K562 (cell line): ENCODE measurements around the gene MYO1D.

Experiments used
- CHD1 ChIP-seq: fragments of 200-600 bp; sonication (generic); IDR thresholded peaks from one replicate; pipeline ENCODE4 v1.6.1; 2012; ENCODE audit warnings: mild to moderate bottlenecking, moderate library complexity, low read length, inconsistent platforms
- GABPB2 ChIP-seq: fragments of 250-450 bp; sonication (Bioruptor Pico); conservative IDR thresholded peaks from 2 replicates; pipeline ENCODE4 v1.5.1; 2021; ENCODE audit warnings: mild to moderate bottlenecking
- SMAD3 ChIP-seq: fragments of 450-650 bp; formaldehyde crosslinking; conservative IDR thresholded peaks from 2 replicates; pipeline ENCODE4 v1.4.0; 2020; ENCODE audit warnings: mild to moderate bottlenecking
- SMARCC2 ChIP-seq: fragments of 450-650 bp; IDR thresholded peaks from 2 replicates; pipeline ENCODE4 v1.6.1; 2017; ENCODE audit warnings: antibody characterized with exemption, moderate library complexity, mild to moderate bottlenecking, low read depth
- TF ChIP-seq, protein P1 (sequence below), 2 experiments: IDR thresholded peaks in 1 of 2; conservative IDR thresholded peaks in 1 of 2; 2 replicates each; pipeline ENCODE4 v1.6.1; 2016; ENCODE audit warnings: low read depth in 2 of 2, mild to moderate bottlenecking in 1 of 2, missing compliant biosample characterization in 1 of 2, missing genetic modification characterization in 1 of 2, moderate library complexity in 1 of 2
- TF ChIP-seq, protein P2 (sequence below), 3 experiments: IDR thresholded peaks in 2 of 3; conservative IDR thresholded peaks in 1 of 3; 2 replicates each; pipeline ENCODE4 v1.5.1; 2011 to 2012; ENCODE audit warnings: low read length in 3 of 3, mild to moderate bottlenecking in 3 of 3, control low read depth in 2 of 3, improper control_type of control experiment in 1 of 3, inconsistent platforms in 1 of 3, low read depth in 1 of 3, mixed read lengths in 1 of 3, moderate library complexity in 1 of 3; ENCODE audit not compliant: insufficient read depth in 2 of 3

DNA sequence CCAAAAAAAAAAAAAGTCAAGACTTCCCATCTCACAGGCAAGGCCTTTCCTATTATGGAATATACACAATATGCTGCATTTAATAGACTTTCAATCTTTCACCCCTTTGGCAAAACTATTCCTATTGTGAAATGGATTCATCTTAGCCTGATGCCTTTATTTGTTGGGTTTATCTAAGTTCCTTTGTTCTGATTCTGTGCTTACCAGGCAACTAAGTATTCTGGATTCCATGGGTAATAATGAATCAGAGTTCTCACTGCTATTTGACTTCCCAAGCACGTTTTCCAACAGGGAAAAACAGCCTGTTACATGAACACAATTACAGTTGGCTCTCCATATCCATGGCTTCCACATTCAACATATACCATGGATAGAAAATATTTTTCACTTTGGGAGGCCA, 135.5 kb downstream of the MYO1D start:
- TF ChIP-seq, protein P1, sequence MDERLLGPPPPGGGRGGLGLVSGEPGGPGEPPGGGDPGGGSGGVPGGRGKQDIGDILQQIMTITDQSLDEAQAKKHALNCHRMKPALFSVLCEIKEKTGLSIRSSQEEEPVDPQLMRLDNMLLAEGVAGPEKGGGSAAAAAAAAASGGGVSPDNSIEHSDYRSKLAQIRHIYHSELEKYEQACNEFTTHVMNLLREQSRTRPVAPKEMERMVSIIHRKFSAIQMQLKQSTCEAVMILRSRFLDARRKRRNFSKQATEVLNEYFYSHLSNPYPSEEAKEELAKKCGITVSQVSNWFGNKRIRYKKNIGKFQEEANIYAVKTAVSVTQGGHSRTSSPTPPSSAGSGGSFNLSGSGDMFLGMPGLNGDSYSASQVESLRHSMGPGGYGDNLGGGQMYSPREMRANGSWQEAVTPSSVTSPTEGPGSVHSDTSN (CRISPR knock-in tag; IDR thresholded peaks at IDR 0.05; ENCODE audit: low read depth), result no peak
- TF ChIP-seq, protein P1 (tag; conservative IDR thresholded peaks at IDR 0.05; ENCODE audit: low read depth), result no peak
- TF ChIP-seq, protein P2, sequence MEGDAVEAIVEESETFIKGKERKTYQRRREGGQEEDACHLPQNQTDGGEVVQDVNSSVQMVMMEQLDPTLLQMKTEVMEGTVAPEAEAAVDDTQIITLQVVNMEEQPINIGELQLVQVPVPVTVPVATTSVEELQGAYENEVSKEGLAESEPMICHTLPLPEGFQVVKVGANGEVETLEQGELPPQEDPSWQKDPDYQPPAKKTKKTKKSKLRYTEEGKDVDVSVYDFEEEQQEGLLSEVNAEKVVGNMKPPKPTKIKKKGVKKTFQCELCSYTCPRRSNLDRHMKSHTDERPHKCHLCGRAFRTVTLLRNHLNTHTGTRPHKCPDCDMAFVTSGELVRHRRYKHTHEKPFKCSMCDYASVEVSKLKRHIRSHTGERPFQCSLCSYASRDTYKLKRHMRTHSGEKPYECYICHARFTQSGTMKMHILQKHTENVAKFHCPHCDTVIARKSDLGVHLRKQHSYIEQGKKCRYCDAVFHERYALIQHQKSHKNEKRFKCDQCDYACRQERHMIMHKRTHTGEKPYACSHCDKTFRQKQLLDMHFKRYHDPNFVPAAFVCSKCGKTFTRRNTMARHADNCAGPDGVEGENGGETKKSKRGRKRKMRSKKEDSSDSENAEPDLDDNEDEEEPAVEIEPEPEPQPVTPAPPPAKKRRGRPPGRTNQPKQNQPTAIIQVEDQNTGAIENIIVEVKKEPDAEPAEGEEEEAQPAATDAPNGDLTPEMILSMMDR (IDR thresholded peaks at IDR 0.05 in 2 of 3, conservative IDR thresholded peaks at IDR 0.05 in 1 of 3; ENCODE audit: insufficient read depth in 2 of 3, low read depth in 1 of 3, low read length in 3 of 3), result no peak
- no peak for TF ChIP-seq CHD1
- no peak for TF ChIP-seq SMAD3
- TF ChIP-seq GABPB2 (CRISPR knock-in tag), result no peak
- no peak for TF ChIP-seq SMARCC2
